ENCODE results near the gene DNAJC16.
A peak's percentile ranks its signal among the peaks of the same experiment; 100 is the strongest.
"Not testable (repeated sequence)": the region's sequence is repeated elsewhere in the genome, so short reads cannot be mapped to it uniquely, and the experiment has no call there.

Gene DNAJC16

DNA sequence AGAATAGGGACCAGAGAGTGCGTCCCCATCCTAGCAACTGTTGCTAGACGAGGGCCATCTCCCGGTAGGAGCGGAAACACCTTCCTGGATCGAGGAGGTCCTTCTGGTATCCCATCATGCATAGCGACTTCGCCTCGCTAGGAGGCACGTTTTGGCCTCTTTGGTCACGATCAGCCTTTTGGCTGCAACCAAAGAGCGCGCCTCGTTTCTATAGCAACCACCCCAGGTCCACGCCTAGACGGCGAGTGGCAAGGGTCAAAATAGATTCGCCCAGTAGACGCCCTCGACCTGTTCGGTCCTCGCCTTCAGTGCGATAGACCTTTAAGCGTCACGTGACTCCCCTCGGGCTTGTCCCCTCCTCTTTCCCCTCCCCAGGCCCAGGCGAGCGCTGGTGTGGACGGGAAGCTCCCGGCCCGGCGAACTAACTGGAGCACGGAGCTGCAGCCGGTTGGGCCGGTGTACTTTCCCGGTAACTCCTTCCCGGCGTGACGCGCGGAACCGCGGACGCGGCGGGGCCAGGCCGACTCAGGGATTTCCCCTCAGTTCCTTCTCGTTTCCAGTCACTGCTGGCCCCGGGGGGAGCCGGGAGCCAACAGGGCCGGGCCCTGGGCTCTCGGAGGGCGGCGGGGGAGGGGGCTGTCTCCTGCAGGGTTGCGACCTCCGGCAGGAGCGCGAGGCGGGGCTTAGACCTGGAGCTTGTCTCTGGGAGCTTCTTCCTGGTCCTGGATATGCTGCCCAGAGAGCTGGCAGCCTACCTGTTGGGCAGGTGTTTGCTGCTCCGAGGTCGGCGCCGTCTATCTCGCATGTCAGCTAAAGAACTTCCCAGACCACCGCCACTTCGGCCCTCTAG lies at the start of gene DNAJC16:
DNAJC16 (plus strand) TSS at position 359 of the 850 bp plus-strand sequence. CDS start 2,258 bp downstream, outside the sequence.
- peak; percentile 99 for DNase-seq (ENCODE audit: low read depth)

DNA sequence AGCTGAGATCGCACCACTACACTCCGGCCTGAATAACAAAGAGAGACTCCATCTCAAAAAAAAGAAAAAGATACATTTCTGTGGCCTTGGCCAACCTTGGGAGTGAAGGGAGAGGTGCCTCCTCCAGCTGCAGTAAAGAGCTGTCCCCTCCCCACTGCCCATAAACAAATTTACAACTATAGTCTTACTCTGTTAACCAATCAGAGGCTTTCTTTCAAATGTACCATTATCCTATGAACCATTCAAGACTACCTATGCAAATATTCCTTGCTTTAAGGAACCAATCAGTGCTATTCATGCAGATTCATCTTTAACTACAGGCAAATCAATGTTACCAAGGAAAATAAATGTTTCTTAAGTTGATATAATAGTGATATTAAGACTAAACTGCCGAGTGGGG lies 49.7 kb upstream of the DNAJC16 start:
- DNase-seq (ENCODE audit: low read depth), result no peak

DNA sequence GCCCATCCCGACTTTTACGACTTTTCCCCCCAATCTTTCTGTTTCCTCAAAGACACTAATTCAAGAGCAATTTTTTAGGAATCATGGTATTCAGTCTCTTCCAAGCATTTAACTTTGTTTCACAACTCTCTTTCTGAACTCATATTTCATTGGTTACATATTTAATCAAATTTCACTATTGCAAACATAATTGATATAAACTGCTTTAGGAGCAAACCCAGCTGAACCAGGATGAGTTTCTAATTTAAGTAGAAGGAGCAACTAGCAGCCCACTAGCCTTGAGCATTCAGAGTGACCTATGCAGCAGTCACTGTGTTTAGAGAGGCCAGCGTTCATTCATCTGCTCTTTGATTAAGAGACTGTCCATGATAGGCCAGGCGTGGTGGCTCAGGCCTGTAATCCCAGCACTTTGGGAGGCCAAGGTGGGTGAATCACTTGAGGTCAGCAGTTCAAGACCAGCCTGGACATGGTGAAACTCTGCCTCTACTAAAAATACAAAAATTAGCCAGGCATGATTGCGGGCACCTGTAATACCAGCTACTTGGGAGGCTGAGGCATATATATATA lies 48.9 kb upstream of the DNAJC16 start:
- DNase-seq (ENCODE audit: low read depth), result no peak

DNA sequence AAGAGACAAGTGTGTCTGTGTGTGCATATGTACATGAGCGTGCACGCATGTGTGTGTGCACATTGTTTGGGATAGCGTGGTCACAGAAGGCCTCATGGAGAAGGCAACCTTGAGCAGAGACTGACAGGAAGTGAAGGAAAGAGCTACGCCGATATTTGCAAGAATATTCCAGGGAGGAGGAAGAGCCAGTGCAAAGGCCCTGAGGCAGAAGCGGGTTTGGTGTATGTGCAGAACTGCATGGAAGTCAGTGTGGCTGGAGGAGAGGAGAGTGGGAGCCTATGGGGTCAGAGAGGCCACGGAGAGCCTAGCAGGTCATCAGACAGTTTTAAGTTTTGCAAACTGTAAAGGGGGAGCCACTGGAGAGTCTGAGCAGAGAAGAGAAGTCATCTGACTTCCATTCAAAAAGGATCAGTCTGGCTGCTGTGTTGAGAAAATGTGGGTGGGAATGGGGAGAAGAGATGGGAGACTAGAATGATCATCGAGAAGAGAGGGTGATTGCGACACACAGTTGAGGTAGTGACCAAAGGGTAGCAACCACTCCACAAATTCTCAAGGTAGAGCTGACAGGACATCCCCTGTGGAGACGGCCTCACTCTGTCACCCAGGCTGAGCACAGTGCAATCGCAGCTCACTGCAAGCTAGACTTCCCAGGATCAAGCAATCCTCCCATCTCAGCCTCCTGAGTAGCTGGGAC lies 46.8 kb upstream of the DNAJC16 start:
- DNase-seq (ENCODE audit: low read depth), result no peak

DNA sequence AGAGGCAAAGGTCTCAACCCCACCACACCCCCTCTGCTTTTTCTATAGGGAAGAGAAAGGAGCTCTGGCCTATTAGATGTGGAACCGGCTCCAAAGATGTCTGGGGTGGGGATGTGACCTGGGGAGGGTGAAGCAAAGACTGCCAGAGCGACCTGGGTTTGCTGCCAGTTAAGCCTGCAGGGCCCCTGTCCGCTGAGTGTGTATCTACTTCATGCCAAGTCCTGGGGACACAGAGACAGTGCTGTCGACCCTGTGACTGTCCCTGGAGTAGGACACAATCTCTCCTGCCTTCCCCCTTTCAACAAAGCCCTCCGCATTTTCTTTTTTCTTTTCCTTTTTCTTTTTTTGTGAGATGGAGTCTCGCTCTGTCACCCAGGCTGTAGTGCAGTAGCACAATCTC lies 44.2 kb upstream of the DNAJC16 start:
- DNase-seq (ENCODE audit: low read depth), result not testable (repeated sequence)

DNA sequence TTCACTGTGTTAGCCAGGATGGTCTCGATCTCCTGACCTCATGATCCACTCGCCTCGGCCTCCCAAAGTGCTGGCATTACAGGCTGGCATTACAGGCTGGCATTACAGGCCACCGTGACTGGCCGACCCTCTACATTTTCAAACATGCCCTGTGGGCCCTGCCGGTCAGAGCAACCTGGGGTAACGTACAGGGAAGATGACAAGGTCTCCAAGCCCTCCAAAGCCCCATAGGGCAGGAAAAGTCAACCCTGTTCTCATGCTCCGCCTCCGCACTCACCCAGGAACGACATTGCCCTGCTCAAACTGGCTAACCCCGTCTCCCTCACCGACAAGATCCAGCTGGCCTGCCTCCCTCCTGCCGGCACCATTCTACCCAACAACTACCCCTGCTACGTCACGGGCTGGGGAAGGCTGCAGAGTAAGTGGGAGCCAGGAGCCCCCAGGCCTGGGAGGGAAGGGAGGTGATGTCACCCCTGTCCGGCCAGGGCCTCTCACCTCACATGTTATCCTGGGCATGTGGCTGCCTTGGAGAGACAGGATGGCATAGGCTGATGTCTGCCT lies 43.6 kb upstream of the DNAJC16 start:
- not testable (repeated sequence) for DNase-seq (ENCODE audit: low read depth)

DNA sequence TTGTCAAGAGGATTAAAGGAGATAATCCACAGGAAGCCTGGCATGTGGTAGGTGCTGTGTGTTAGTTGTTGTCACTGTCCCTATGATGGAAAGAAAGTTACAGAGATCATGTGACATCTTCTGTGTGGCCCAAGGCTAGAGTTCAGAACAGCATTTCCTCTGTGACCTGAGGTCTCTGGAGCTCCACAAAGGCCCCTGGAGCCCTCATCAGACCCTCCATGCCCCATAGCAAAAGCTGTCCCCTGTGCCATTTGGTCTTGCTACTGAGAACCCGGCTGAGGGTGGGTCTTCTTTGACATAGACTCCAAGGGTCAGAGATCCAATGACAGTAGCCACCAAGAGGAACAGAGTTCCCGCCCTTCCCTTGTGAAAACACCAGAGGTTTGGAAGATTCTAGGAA lies 42.7 kb upstream of the DNAJC16 start:
- DNase-seq (ENCODE audit: low read depth), result no peak

DNA sequence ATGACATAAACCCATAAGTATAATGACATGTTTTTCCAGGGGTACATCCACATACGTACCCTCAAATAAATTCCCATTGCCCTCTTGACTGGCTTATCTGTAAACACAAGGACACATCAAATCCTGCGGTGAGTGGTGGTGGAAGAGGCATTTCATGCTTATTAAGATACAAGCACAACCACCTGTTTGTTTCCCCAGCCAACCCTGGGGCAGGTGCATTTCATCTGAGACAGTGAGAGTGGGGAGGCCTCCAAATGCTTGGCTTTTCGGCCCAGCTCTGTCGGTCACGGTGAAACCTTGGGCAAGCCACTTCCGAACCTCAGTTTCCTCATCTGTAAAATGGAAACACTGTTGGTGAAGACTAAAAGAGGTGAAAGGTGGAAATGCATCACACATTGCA lies 42.2 kb upstream of the DNAJC16 start:
- not testable (repeated sequence) for DNase-seq (ENCODE audit: low read depth)

DNA sequence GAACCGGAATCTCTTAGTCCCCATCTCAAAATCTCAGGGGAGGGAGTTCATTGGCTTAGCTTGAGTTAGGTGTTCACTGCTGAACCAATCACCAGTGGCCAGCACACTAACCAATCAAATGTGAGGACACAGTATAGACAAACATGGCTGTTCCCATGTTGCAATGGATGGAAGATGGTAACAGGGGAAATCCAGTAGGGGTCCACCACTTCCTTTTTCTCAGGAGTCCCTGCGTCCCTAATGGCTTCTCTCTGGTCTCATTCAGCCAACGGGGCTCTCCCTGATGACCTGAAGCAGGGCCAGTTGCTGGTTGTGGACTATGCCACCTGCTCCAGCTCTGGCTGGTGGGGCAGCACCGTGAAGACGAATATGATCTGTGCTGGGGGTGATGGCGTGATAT lies 41.0 kb upstream of the DNAJC16 start:
- no peak for DNase-seq (ENCODE audit: low read depth)

DNA sequence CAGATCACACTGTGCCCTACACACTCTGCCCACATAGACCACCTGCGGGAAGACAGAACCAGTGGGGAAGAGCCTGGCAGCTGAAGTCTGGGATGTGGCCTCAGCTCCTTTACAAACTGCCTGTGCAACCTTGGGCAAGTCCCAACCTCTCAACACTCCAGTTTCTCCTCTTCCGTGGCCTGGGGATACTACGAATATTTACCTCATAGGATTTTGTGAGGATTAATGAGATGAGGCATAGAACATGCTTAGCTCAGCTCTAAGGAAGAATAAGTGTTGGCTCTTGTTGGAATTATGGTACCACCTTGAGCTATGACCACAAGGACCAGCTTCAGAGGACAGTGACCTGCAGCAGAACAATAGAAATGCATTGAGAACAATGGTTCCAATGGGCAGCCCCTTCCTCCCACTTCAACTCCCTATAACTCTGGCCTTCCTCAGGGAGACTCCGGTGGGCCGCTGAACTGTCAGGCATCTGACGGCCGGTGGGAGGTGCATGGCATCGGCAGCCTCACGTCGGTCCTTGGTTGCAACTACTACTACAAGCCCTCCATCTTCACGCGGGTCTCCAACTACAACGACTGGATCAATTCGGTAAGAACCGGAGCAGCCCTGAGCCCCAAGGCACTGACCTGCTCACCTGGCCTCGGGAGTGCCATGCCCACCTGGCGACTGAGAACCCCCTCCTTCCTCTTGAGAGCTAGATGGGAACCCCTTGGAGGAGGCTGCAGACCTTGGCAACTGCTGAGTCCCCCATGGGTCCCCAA lies 39.6 kb upstream of the DNAJC16 start:
- DNase-seq (ENCODE audit: low read depth), result not testable (repeated sequence)

DNA sequence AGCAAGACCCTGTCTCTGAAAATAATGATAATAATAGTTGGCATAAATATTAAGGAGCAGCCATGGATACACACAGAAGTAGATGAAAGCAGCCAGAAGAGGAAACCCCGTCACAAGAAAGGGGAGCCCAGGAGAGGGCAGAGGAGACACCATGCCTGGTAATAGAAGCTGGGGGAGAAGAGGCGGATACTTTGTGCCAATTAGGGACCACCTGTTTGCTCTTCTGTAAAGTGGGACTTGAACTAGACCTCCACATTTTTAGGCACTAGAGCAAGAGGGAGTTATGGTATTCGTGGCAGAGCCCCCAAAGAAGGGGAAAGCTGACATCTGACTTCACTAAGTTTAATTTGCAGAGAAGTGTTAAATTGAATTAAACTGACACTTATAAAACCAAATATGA lies 38.3 kb upstream of the DNAJC16 start:
- DNase-seq (ENCODE audit: low read depth), result no peak

DNA sequence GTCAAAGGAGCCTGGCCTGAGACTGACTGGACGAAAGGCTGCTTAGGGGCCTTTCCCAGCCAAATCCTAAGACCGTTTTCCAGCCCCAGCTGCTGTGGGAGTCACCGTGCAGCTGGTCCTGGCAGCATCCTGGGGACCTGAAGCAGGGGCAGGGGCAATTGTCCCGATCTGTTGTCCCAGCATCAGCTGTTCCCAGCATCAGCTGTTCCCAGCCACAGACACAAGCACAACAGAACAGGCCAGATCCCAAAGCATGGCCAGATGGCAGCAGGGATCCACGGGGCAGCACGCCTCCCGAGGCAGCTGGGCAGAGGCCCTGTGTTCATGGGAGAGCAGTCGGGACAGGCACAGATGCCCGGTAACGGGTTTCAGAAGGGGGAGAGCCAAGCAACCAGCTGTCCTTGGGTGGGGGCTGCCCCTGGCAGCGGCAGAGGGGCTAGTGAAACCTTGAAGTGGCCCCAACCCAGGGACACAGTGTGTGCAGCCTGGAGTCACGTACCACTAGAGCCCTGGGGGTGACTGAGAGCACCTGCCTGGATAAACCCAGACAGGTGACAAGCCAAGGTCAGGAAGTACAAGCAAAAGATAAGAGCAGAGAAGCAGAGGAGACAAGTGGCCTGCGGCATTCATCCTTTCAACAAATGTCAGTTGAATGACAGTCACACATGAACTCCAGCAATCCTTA lies 37.5 kb upstream of the DNAJC16 start:
- no peak for DNase-seq (ENCODE audit: low read depth)

DNA sequence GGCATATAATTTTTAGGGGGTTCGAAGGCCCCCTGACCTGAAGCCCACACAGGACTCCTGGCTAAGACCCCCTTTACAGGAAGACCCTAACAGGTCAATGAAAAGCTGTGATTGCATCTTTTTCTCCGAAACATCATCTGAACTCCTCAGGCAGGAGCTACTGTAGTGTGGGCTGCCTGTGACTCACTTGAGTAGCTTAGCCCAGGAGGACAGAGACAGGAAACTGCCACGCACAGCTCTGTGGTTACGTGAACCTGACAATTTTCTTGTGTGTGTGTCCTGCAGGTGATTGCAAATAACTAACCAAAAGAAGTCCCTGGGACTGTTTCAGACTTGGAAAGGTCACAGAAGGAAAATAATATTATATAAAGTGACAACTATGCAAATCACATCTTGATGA lies 35.6 kb upstream of the DNAJC16 start:
- not testable (repeated sequence) for DNase-seq (ENCODE audit: low read depth)

DNA sequence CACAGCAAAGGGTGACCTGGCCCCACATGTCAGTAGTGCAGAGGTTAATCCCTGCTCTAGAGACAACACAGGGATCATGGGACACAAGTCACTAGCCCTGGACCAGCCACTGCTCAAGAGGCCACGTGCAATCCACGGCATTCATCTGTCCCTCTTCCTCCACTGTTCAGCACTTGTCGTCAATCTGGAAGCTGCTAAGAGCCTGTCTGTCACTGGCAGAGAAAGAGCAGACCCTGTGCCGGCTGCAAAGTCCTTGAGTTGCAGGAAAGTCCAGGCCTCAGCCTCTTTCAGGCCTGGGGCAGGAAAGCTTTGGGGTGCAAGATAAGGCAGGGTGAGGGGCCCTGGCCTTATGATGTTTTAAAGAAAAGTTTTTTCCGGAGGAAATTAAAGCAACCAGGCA lies 34.1 kb upstream of the DNAJC16 start:
- no peak for DNase-seq (ENCODE audit: low read depth)

DNA sequence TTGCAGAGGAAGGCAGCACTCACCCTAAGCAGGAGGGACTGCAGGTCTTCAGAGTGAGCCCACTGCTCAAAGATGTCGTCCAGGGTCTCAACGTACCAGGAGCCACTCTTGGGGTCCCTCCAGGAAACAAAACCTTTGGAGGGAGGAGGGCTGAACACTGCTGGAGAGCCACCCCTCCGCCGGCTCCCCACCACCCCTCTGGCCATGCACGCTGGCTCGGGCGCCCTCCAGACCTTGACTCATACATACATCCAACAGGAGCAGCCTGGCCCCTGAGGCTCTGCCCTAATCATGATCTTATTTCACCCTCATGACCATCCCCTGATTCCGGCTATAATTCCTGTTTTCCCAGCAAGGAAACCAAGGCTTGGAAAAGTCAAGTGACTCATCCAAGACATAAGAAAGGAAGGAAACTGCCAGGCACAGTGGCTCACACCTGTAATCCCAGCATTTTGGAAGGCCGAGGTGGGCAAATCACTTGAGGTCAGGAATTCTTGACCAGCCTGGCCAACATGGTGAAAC lies 32.7 kb upstream of the DNAJC16 start:
- no peak for DNase-seq (ENCODE audit: low read depth)

DNA sequence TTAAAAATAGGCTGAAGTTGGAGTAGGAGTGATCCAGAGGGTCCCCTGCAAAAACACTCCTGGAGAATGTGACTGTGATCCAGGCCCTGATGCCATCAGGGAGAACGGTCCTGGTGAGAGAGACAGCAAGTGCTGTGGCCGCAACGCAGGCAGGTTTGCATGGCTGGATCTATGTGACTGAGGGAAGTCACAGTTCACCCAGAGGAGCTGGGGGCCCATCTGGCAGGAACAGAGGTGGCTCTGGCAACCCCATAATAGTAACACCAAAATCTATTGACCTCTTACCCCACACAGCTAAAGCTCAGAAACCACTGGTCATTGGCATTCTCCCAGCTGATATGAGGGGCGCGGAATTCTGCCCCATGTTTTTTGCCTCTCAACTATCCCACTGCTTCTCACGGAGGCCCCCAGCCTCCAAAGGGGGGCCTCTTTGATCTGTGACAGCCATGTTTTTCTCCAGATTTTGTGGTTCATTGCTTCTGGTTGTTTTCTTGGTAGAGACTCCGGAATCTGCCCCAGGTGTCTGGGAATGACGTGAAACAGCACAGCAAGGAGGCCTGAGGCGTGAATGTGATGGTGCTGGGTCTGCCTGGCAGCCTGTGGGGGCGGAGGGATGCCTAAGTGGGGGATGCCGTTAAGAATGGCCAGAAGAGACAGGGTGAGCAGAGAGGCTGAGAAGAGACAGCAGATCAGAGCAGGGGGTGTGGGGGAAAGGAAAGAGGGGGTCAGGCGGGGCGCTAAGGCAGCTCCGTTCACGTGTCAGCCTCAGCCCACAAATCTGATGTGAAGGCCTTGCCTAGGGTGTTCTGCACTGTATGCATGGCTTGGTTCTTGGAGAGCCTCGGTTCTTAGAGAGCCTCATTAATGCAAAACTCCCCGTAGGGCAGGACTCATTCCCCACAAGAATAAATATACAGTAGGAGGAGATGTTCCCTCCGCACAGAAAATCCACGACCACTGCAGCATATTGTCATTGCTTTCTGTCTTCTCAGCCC lies 26.2 kb upstream of the DNAJC16 start:
- no peak for DNase-seq (ENCODE audit: low read depth)

DNA sequence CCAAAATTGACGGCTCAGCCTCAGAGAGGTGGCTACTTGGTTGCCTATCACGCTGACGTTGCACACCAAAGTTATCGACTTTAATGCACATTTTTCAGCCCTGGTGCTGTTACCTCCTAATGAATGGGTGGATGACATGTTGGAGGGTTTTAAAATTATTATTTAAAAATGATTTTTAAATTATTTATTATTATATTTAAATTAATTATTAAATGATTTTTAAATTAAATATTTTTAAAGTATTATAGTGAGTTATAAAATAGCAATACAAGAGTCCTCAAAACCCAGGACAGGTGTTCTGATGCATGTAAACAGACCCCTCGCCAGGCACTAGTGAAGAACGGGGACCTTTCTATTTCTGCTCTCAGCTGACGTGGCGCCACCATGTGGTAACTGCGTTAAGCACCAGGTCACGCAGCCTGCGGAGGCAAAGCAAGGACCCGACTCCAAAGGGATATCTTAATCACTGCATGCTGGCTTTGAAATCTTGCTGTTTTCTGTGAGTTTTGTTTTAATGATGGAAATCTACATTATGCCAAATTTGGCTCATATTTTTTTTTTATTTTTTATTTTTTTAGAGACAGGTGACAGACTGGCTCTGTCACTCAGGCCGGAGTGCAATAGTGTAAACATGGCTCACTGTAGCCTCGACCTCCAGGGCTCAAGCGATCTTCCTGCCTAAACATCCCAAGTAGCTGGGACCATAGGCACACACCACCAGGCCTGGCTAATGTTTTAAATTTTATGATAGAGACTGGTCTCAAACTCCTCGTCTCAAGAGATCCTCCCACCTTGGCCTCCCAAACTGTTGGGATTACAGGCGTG lies 25.2 kb upstream of the DNAJC16 start:
- DNase-seq (ENCODE audit: low read depth), result no peak

DNA sequence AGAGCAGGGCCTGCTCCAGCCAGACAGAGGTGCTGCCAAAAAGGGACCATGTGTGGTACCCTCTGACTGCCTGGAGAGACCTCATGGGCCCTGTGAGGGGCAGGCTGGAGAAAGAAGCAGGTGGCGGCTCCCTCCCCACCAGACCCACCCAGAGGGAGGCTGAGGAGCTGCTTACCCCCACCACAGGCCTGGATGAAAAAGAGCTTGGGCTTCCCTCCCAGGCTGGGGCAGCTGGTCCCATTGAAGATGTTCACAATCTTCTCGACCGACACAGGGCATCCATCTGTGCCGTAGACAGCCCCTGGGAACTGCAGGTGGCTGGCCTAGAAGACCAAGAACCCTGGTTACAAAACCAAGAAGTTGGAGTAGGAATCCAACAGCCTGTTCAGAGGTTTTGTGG lies 22.2 kb upstream of the DNAJC16 start:
- no peak for DNase-seq (ENCODE audit: low read depth)

DNA sequence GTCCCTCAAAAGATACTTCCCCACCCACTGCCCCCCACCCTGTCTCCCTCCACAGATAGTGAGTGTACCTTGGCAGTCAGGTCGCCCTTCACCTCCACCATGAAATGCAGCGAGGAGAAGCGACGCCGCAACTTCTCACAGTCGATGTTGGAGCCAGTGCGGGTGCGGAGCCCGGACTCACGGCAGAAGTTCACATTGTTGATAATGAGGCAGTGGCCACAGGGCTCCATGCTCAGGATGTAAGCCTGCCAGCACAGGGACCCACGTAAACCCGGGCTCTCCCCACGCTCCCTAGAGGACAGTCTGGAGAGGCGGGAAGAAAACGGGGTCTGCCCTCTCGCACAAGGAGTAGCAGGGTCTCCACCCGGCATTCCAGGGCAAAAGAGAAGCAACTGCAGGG lies 19.8 kb upstream of the DNAJC16 start:
- DNase-seq (ENCODE audit: low read depth), result no peak

All from HS-5 (cell line).